HL-60 (cell line): ENCODE results near the gene IFT52.

ENCODE experiments used
- CTCF ChIP-seq: IDR thresholded peaks from one replicate; pipeline ENCODE4 v1.5.1; 2011; ENCODE audit warnings: low read length, control low read depth, inconsistent platforms; ENCODE audit not compliant: insufficient read depth
- POLR2AphosphoS5 ChIP-seq: IDR thresholded peaks from 2 replicates; pipeline ENCODE4 v1.6.1; 2012; ENCODE audit warnings: low read depth
- TF ChIP-seq, protein P1 (sequence below): IDR thresholded peaks from 2 replicates; pipeline ENCODE4 v1.6.1; 2012; ENCODE audit warnings: low read depth; ENCODE audit not compliant: insufficient replicate concordance

DNA sequence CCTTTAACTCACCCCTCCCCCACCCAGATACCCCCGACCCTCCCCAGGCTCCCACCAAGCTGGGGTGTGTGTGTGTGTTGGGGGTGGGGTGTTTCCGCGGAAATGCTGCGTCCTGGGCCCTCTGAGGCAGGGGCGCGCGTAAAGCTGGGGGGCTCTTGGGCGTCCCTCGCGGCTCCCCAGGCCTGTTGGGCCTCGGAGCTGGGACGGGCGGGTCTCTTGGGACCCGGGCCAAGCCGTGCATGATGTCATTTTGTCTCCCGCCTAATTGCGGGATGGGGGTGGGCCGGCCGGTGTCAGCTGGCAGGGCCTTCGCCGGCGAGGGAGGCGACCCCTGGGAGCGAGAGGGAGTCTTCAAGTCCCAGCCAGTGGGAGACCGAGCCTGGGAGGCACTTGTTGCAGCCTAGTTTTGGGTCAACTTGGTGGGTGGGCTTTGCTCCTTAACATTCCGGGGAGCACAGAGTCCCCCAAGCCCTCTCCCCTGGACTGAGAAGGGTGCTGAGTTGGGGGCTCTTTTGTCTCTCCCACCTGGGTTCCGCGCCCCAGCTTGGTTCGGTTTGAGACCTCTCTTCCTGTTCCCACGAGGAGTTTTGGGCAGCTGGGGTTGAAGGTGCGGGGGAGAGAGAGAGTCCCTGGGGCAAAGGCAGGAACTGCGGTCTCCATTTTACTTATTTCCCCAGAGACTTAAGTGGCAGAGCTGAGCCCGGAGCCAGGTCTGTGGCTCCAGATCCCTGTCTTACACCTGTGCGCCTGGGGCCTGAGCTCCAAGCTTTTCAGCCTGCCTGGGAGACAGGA, 76.8 kb downstream of the IFT52 start:
- TF ChIP-seq CTCF (no peak), POLR2AphosphoS5 (no peak)
- TF ChIP-seq, protein P1, sequence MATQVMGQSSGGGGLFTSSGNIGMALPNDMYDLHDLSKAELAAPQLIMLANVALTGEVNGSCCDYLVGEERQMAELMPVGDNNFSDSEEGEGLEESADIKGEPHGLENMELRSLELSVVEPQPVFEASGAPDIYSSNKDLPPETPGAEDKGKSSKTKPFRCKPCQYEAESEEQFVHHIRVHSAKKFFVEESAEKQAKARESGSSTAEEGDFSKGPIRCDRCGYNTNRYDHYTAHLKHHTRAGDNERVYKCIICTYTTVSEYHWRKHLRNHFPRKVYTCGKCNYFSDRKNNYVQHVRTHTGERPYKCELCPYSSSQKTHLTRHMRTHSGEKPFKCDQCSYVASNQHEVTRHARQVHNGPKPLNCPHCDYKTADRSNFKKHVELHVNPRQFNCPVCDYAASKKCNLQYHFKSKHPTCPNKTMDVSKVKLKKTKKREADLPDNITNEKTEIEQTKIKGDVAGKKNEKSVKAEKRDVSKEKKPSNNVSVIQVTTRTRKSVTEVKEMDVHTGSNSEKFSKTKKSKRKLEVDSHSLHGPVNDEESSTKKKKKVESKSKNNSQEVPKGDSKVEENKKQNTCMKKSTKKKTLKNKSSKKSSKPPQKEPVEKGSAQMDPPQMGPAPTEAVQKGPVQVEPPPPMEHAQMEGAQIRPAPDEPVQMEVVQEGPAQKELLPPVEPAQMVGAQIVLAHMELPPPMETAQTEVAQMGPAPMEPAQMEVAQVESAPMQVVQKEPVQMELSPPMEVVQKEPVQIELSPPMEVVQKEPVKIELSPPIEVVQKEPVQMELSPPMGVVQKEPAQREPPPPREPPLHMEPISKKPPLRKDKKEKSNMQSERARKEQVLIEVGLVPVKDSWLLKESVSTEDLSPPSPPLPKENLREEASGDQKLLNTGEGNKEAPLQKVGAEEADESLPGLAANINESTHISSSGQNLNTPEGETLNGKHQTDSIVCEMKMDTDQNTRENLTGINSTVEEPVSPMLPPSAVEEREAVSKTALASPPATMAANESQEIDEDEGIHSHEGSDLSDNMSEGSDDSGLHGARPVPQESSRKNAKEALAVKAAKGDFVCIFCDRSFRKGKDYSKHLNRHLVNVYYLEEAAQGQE, result no peak
